HG02943 (cell line): Measurements from ENCODE around the gene VTI1A.
"Not testable (repeated sequence)": the region's sequence is repeated elsewhere in the genome, so short reads cannot be mapped to it uniquely, and the experiment has no call there.

Experiments used
- ATAC-seq: cut with Tn5 transposase; IDR thresholded peaks from one replicate; pipeline ENCODE4 v1.9.1; 2021; ENCODE audit warnings: mild to moderate bottlenecking, low read depth, moderate library complexity; ENCODE audit not compliant: unreplicated experiment

The VTI1A gene

DNA sequence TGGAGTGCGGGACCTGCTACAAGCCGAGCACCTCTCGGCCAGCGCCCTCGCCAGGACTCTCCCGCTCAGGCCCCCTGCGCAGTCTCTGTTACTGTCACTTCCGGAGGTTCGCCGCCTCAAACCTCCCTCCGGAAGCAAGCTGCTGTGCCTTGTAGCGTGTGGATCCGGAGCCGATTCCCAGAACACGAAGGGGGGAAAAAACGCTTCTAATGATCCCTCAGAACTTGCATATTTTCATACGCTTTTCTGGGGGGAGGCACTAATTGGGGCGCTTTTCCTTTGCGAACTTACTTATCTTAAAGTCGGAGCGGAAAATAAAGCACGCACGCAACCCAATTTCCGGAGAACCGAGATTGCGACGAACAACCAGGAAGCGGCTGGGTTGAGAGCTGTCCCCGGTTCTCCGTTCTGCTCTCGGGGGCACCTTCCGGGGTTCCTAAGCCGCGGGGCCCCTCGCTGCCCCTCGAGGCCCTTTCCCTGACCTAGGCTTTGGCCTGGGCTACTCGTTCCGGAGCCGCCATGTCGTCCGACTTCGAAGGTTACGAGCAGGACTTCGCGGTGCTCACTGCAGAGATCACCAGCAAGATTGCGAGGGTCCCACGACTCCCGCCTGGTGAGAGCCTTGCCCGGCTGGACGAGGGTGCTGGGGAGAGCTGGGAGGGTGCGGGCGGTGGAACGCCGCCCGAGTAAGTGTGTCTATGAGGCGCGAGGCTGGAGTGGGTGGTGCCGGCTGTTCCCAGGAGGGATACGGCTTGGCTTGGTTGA lies at the start of gene VTI1A, which contains the start of gene ZDHHC6:
Gene VTI1A, plus strand, starts transcription at position 361 of the 765 bp plus-strand sequence. Its CDS starts 159 bp downstream, at position 520.
Gene ZDHHC6, minus strand, starts transcription at position 60 of the 765 bp plus-strand sequence. CDS start 1,478 bp downstream, outside the sequence.
- ATAC-seq, result peak; percentile 95

DNA sequence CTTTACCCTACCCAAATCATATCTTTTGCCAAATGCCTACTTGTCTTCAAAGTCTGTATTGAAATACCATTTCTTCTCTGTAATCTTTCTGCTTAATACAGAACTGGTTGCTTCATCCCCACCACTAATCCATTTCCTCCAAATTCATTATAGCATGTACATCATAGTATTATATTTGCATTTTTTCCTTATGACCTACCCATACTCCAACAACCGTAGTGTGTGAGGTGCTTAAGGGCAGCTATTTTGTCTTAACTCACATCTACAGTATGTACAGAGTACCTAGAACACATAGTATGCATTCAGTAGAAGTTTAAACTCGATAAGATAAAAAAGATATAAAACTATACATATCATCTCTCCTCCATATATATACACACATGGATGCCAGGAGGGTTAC lies 49.4 kb upstream of the VTI1A start:
- no peak for ATAC-seq

DNA sequence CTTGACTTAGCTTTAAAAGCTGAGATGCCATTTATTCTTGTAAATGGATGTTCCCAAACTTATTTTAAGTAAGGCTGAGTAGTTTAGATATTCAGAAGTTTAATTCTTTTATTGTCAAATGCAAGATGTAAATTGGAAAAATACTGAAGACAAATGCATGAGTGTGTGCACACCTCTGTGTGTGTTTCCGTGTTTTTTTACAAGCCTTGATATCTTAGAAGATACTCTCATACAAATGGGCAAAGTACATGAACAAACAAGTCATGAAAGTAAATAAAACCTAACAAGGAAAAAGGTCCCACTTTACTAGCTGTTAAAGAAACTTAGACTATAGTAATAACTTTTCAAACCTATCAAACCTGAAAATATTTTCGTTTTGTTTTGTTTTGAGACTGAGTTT lies 44.1 kb upstream of the VTI1A start:
- ATAC-seq, result no peak

DNA sequence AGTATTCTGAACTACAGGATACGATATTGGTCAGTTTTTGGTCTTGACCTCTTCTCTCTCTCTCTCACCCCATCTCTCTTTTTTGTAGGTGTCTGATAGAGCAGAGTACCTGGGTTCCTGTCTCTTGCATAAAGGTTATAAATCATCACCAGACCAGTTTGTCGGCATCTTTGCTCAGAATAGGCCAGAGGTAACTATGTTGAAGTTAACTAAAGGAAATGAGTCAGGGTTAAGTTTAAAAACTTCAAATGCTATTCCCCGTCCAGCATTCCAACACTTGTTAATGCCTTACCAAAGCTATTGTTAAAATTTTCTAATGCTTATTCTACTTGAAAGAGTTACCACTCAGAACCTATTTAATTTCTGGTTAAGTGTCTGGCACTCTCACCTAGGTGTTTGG lies 42.4 kb upstream of the VTI1A start:
- no peak for ATAC-seq

DNA sequence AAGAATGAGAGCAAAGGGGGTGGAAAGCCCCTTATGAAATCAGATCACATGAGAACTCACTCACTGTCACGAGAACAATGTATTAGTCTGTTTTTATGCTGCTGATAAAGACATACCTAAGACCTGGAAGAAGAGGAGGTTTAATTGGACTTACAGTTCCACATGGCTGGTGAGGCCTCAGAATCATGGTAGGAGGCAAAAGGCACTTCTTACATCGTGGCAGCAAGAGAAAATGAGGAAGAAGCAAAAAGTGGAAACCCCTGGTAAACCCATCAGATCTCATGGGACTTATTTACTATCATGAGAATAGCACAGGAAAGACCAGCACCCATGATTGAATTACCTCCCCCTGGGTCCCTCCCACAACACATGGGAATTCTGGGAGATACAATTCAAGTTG lies 40.2 kb upstream of the VTI1A start:
- ATAC-seq, result not testable (repeated sequence)

DNA sequence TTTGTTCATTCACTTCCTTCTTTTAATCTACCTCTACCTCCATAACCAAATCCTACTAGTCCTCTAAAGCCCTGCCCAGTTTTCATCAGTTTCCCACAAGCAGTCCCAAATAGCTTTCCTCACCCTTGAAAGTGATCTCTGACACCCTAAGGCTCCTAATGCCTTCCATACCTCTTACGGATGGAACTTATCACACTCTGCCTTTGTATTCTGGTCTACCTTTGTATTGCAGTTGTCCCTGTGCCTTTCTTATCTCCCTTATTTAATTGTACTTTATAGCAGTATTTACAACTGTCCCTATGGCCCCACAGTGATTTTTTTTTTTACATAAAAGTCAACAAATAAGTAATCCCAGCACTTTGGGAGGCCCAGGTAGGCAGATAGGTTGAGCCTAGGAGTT lies 39.3 kb upstream of the VTI1A start:
- ATAC-seq, result no peak

DNA sequence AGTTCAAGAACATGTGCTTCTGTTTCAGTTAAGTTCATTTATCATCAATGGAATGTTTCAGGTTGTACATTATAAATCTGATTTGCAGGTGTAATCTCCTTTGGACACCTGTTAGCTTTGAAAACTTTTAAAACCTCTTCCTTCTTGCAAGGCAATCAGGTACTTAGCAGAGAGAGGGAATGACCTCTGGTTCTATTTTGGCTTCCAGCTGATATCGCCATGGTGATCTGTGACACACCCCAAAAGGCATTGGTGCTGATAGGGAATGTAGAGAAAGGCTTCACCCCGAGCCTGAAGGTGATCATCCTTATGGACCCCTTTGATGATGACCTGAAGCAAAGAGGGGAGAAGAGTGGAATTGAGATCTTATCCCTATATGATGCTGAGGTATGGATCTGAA lies 37.7 kb upstream of the VTI1A start:
- ATAC-seq, result no peak

DNA sequence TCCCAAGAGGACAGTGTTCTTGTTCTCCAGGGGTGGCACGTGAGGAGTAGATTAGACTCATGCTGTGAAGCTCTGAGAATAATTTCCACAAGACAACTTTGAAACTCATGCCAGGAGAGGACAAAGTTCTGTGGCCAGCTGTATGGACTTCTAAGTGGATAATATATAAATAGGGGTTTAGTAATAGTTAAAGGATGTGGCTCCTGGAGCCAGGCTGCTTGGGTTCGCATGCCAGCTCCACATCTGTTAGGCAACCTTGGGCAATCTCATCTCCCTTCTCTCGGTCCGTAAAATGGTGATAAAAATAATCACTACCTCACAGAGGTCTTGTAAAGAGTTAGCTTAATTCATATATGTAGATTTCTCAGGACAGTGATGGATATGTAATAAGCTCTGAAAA lies 37.3 kb upstream of the VTI1A start:
- no peak for ATAC-seq

DNA sequence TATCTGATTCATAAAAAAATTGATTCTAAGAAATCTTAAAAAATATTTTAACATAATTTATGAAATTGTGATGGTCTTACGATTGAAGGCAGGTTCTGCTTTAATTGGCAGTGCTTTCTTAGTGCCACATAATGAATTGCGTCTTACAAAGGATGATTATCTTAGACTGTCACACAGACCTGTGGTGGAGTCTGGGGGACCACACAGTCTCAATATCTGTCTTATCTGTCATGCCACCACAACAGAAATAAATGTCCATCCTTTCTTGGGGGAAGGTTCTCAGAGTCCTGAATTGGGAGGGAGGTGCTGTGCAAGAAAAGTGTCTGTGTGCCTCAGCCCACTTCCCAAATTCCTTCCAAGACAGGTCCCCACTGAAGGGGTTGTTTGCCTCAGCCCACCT lies 34.3 kb upstream of the VTI1A start:
- ATAC-seq, result no peak

DNA sequence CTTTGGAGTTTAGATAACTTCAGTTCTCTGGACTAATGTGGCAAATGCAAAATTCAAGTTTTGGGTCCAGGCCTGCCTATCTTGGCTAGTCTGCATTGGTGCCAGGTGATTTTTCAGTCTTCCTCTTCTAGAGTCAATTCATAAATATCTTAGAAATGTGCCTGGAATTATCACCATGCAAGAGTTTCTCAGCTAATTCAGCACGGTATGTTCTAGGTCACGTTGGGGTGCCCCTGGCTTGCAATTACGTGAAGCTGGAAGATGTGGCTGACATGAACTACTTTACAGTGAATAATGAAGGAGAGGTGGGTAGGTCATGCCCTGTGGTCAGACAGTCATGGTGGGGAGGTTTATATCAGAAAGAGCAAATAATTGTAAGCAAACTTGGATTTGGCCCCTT lies 25.3 kb upstream of the VTI1A start:
- ATAC-seq, result no peak

DNA sequence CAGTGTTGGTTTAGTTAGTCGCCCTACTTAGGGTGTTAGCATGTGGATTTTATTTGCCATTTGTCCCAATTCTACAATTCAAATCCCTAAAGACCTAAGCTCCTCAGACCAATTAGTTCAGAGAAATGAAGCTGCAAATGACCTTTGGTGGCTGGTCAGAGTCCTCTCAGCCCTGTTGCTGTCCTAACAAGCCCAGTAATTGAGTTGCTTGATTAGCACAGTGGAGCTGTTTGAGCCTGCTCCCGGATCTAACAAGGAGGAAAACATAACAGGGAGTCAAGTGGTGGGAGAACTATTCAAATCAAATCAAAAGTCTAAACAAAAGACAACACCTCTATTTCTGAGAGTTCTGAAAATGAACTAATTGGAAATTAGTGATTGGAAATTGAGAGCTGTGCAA lies 22.4 kb upstream of the VTI1A start:
- ATAC-seq, result no peak

DNA sequence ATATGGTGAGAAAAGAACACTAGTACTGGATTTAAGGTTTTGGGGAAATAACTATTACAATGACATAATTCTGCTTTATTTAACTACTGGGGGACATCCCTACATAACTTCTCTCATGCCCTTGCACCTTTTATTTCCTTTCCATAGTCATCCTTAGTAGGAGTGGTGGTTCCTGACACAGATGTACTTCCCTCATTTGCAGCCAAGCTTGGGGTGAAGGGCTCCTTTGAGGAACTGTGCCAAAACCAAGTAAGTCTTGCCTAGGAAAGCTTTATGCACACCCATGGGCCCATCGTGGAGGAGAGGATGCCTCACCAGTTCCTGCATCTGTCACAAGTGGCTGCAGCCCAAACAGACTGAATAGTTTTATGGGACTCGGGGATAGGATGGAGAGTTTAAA lies 20.9 kb upstream of the VTI1A start:
- ATAC-seq, result no peak

DNA sequence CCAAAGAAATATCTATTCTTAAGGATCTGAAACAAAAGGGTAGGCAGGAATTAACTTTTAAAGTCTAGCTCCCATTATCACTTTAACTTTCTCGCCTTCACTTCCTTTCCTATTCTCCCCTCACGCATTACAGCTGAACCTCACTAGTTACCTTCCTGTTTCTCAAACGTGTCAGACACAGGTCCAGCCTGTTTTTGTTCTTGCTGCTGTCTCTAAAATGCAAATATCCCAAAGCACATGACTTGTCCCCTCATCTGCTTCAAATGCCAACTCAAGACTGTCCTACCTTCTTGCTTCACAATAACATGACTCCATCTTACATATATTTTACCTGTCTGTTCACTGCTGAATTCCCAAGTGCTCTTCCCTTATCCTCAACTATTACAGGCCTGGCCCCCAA lies 17.9 kb upstream of the VTI1A start:
- ATAC-seq, result no peak

DNA sequence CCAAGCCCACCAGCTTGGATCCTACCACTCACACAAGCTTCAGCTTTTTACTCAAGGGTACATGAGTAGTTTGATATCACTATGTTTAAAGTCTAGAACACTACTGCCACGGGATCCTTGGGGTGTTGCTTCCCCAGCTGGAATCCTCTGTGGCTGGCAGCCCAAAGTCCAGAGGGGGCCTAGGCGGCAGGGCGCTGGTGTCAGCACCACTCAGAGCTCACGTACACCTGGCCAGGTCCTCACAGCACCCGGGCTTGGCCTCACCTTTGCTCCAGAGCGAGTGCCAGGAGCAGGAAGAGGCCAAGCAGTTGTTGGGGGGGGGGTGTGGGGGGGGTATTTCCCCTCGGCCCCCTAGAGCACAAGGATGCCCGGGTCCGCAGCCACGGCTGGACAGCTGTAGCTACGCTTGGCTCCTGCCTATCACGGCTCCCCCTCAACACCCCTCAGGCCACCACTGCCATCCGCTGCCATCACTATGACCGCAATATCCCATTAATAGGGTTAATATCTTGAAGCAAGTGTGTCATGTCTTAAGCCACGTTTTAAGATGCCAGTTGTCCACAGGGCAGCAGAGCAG lies 17.3 kb upstream of the VTI1A start:
- no peak for ATAC-seq

DNA sequence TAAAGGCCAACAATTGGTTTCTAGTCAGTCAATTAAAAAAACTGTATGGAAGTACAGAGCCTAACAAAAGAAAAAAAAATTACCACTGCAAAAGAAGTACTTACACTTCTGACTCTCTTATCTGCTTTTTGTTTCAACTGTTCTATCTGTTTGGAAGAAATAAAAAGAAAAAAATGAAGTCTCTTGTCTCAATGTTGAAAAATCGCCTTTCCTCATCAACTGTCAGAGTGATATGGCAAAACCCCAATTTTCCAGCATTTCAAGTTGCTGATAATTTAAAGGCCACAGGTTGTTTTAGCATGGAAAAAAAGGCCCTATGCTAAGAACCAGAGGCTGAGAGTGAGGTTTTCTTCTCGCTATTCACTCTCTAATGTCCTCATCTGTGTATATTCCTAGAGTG lies 13.9 kb upstream of the VTI1A start:
- no peak for ATAC-seq

DNA sequence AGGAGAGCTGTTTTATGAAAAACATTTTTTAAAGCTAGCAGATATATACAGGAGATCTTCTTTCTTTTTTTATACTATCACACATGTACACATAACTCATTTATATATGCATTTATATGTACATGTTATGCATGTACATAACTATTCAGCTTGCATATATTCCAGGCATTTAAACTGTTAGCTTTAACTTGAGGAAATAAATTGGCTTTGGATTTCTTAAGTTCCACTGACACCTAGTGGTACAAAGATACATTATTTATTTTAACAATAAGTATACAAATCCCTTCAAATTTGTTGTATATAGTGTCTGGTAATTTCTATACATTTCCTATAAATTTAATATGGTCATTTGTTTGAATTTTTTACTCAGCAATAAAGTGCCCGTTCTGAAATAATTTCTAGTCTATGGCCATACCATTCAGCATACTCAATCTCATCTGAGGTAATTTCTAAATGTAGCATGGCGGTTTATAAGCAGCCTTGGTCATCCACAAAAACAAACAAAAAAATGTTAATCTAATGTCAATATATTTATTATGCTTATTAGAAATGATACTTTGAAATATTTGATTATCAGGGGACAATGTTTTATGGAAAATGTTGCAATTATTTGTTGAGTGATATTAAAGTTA lies 11.9 kb upstream of the VTI1A start:
- no peak for ATAC-seq

DNA sequence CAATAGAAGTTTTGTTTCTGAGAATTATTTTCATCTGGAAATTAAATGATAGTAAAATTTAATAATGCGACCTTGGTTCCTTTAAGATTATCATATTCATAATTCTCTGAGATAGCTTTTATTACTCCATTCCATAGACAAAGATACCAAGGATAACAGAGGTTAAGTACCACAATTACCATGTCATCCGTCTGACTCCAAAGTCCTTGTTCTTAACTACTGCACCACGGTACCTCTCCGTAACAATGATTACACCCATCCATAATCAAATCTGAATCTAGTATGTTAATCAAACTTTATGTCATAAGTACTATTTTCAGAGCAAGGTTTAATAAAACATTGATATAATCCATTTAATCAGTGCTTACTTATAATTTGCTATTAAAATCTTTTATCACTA lies 8.7 kb upstream of the VTI1A start:
- no peak for ATAC-seq

DNA sequence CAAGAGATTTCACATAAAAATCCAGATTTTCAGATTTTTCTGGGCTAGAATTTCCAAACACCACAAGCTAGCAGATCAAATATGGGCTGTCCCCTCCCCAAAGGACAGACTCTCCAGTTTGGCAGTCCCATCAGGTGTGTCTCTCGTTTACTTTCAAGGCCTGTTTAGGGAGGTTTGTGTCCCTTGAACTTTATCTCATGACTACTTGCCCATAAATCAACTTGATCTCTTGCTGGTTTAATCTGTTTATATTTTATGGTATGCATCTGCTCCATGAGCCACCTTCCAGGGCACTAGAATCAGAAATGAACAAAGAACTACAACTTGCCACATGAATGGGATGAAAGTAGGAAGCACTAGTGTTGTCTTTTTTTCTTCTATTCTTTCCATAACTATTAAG lies 5.5 kb upstream of the VTI1A start:
- no peak for ATAC-seq

DNA sequence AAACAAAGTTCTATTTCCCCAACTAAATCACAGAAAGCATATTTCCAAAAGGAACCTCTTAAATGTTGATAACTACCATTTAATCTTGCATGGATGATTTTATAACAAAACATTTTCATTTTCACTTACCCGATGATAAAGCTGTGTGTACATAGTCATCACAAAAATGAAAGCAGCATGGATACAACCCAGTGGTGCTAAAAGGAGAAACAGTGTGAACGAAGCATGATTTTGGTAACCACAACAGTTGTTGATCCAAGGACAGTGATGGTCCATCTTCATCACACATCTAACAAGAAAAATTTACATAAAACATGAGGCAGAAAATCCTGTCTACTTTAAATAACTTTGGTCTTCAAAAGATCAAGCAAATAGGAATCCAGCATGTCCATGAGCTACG lies 5.0 kb upstream of the VTI1A start:
- ATAC-seq, result no peak

DNA sequence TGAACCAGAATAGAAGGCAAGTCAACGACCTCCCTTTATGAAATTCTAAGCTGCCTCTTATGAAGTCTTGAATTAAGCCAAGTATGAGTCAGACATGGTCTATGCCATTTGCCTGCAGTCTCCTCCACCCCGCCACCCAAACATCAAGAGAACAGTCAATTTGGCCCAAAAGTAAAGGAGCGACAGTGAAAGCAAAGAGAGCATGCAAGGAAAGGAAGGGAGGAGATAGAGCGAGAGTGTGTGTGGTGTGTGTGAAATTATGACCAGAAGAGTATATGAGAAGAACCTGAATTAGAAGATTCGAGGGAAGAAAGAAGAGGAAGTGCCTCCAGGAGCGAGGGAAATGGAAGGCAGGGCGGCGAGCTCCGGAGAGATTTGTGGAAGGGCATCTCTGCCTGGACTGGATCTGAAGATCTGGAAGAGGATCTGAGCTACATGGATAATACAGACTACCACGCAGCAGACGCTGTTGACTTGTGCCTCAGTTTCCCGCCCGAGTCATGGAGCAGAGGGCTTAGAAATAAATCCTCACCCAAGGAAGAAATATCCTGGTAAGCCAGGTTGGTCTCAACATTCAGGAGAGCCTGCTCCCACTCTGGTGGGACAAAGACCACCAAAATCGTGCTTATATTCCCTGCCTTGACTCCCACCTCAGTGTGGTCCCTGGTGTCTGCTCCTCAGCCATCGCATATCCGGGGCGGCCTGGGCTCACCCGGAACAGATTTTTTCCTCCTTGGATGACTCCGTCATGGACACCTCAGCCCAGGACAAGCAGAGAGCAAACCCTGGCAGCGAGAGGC lies 760 bp upstream of the VTI1A start:
- ATAC-seq, result peak; percentile 50

DNA sequence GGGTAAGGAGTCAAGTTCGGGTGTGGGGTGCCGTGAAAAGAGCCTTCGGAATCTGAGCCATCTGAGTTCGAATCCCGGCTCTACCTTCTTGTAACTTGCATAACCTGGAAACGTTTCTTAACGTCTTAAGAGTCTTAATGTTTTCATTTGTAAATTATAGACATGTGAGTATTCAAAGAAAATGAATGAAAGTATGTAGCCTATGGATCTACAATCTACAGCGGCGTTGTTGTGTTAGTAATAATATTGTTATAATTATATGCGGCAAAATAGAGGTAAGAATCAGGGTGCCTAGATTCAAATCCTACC lies 559 bp downstream of the VTI1A start:
- ATAC-seq, result no peak
